Measurements from ENCODE around the gene ACAD10.

The ACAD10 gene

GRCh38 chr12:111780166-111780565, 94.3 kb downstream of the ACAD10 start:
- no peak for DNase-seq

DNA sequence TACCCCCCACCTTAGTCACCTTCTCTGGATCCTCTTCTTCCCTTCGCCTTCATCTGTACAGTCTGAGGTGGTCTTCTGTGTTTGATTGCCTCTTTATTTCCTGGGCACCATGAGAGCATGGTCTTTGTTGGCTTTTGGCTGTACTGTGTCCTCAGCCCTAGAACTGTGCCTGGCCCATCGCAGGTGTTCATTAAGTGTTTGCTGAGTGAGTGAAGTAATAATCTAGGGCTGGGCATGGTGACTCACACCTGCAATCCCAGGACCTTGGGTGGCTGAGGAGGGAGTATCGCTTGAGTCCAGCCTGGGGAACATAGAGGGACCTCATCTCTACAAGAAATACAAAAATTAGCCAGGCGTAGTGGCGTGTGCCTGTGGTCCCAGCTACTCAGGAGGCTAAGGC, 94.8 kb downstream of the ACAD10 start:
- no peak for DNase-seq

- no peak for DNase-seq
Measured at GRCh38 chr12:111781085-111781658, 95.3 kb downstream of the ACAD10 start.

DNA sequence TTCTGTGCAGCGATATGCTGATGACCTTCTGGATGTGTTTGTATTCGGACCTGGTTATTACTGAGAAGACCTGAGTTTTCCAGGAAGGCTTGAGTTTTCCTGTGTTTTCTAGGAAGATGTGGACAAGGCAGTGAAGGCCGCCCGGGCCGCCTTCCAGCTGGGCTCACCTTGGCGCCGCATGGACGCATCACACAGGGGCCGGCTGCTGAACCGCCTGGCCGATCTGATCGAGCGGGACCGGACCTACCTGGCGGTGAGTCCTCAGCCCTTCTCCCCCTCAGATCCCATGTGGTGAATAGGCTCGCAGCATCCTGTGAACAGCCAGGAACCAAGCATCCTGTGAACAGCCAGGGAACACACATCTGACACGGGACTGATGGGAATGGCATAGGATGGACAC, 97.2 kb downstream of the ACAD10 start:
- no peak for DNase-seq

GRCh38 chr12:111784953-111785352, 99.1 kb downstream of the ACAD10 start:
- DNase-seq, result no peak

GRCh38 chr12:111785651-111786050, 99.8 kb downstream of the ACAD10 start:
- no peak for DNase-seq

GRCh38 chr12:111788178-111788654, 102.4 kb downstream of the ACAD10 start:
- no peak for DNase-seq

DNA sequence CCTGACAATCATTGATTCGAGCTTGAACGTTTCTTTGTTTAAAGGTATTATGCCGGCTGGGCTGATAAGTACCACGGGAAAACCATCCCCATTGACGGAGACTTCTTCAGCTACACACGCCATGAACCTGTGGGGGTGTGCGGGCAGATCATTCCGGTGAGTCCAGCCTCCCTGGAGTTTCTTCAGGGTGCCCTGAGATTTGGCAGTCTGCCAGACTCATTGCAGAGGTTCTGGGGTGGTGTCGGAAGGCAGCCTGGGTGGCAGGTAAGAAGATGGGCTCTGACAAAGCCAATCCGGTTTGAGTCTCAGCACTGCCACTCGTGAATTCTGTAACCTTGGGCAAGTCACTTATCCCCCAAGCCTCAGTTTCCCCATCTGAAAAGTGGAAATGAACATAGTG, 103.9 kb downstream of the ACAD10 start:
- no peak for DNase-seq

DNA sequence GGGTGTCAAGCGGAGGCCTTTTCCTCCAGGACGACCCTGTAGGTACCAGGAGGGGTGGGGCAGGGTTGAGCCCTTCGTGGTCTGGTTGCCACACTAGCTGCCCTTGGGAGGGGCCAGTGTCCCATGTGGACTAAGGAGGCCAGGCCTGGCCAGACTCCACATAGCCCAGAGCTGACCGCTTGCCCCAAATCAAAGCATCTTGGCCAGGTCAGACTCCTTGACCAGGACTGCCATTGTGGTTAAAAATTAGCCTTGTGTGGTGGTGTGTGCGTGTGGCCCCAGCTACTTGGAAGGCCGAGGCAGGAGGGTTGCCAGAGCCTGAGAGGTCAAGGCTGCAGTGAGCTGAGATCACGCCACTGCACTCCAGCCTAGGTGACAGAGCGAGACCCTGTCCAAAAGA, 105.7 kb downstream of the ACAD10 start:
- DNase-seq, result no peak

DNA sequence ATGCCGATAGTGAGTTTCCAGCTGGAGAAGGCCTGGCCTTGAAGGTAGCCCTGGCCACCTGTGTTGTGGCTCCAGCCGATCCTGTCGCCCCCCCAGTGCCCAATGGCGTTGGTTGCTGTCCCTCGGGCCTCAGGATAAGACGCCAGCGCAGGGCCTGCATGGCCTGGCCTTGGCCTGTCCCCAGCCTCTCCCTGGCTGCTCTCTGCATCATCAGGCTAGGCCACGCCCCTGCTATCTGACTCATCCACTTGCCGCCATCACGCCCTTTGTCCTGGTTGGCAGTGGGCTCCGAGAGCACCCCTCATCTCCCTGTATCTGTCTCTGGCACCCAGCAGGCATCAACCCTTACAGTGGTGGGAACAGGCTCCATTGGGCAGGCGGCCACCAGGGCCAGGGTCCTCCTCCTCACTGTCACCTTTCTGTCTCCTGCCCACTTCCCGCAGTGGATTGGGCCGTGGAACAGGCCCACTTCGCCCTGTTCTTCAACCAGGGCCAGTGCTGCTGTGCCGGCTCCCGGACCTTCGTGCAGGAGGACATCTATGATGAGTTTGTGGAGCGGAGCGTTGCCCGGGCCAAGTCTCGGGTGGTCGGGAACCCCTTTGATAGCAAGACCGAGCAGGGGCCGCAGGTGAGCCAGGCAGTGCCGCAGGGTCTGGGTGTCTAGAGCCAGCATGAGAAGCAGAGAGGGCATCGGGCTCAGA, 106.5 kb downstream of the ACAD10 start:
- DNase-seq, result no peak

DNA sequence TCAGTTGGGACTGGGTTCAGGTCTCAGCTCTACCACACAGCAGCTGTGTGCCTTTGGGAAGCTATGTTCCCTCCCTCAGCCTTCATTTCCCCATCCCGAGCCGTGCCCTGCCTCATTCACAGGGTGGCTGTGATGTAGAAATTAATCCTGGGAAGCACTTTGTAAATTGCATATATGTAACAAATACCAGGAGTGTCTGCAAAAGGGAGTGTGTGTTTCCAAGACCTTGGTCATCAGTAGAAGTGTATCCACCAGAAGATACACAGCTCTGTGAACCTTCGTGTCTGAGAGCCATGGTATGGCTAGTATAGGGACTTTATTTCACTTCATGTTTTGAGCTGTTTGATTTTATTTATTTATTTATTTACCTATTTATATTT, 107.0 kb downstream of the ACAD10 start:
- DNase-seq, result no peak

- DNase-seq, result no peak
Measured at GRCh38 chr12:111798182-111798581, 112.3 kb downstream of the ACAD10 start.

GRCh38 chr12:111799758-111800157, 113.9 kb downstream of the ACAD10 start:
- DNase-seq, result no peak

GRCh38 chr12:111803038-111803626, 117.3 kb downstream of the ACAD10 start:
- DNase-seq, result no peak

DNA sequence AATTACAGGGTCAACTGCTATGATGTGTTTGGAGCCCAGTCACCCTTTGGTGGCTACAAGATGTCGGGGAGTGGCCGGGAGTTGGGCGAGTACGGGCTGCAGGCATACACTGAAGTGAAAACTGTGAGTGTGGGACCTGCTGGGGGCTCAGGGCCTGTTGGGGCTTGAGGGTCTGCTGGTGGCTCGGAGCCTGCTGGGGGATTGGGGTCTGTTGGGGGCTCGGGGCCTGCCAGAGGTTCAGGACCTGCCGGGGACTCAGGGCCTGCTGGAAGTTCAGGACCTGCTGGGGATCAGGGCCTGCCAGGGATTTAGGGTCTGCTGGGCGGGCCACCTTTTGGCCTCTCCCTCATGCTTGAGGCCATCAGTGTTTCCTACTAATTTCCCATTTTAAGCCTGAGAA, 118.0 kb downstream of the ACAD10 start:
- DNase-seq, result no peak

DNA sequence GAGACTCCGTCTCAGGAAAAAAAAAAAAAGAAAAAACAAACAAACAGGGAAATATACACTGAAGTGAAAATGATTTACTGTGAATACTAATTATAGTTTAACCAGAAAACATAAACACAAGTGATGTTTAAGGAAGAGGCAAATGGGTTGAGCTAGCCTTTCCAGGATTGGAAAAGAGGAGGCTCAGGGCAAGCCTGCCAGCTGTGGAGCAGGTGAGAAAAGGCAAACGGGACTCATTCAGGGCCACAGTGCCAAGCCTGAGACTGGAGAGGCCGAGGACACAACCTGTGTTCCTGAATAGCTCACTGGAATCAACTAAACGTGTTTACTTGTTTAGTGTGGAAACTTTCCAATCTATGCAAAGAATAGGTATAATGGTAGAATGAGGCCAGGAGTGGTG, 120.5 kb downstream of the ACAD10 start:
- no peak for DNase-seq
